Measurements from ENCODE around the gene LPCAT2. TPM values are rescaled to one million over a fixed set of nuclear protein-coding genes. Genes with fewer than 3 reads are reported as not detected.

LPCAT2 gene
- total and polyA plus RNA-seq, 8 donors: 16.0 to 30.9 (median 22.9) TPM

GRCh38 chr16:55498101-55498500, 10.8 kb upstream of the LPCAT2 start:
- intact Hi-C loops (cut with DNase I): no loop called here
- TF ChIP-seq, protein P1, sequence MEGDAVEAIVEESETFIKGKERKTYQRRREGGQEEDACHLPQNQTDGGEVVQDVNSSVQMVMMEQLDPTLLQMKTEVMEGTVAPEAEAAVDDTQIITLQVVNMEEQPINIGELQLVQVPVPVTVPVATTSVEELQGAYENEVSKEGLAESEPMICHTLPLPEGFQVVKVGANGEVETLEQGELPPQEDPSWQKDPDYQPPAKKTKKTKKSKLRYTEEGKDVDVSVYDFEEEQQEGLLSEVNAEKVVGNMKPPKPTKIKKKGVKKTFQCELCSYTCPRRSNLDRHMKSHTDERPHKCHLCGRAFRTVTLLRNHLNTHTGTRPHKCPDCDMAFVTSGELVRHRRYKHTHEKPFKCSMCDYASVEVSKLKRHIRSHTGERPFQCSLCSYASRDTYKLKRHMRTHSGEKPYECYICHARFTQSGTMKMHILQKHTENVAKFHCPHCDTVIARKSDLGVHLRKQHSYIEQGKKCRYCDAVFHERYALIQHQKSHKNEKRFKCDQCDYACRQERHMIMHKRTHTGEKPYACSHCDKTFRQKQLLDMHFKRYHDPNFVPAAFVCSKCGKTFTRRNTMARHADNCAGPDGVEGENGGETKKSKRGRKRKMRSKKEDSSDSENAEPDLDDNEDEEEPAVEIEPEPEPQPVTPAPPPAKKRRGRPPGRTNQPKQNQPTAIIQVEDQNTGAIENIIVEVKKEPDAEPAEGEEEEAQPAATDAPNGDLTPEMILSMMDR (IDR thresholded peaks at IDR 0.05): no peak
- DNase-seq (no peak), ATAC-seq (no peak)
- Histone ChIP-seq H3K4me3 (no peak overlapping the region), H3K9me3 (no peaks in the 10 kb centered on the region), H3K27ac (peak overlapping the region in 1 of 2 donors; percentile 13), H3K4me1 (peaks cover 19 to 23% of the 10 kb centered on the region in 2 donors), H3K27me3 (no peaks in the 10 kb centered on the region), H3K36me3 (no peaks in the 10 kb centered on the region)

DNA sequence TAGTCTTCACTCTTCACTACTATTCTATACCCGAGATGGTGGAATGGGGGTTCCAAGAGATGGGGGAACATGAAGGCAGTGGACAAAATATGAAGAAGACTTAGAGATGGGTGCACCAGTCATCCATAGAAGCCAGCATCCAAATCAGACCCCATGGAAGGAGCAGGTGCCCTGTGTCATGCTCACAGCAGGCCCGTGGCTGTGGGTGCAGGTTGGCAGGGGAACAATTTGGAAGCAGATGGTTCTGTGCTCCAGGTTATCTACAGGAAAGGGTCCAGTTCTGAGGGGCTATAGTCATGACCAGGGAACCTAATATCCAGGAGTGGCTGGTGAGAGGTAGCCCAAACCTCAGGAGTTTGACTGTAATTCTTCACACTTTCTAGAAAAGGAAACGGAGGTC, 9.6 kb upstream of the LPCAT2 start:
- H3K27me3 ChIP-seq: no peaks in the 10 kb centered on the region
- DNase-seq (no peak), ATAC-seq (no peak)
- TF ChIP-seq, protein P1 (IDR thresholded peaks at IDR 0.05): no peak
- no peaks in the 10 kb centered on the region for H3K9me3 ChIP-seq
- H3K36me3 ChIP-seq: no peaks in the 10 kb centered on the region
- H3K4me3 ChIP-seq: no peak overlapping the region
- intact Hi-C loops (cut with DNase I): no loop called here
- H3K4me1 ChIP-seq: peaks cover 22 to 27% of the 10 kb centered on the region in 2 donors
- peak overlapping the region in 1 of 2 donors; percentile 19 for H3K27ac ChIP-seq

GRCh38 chr16:55499951-55500529, 8.8 kb upstream of the LPCAT2 start:
- peak overlapping the region in 1 of 2 donors; percentile 19 for H3K27ac ChIP-seq
- no peaks in the 10 kb centered on the region for H3K9me3 ChIP-seq
- H3K4me1 ChIP-seq: peaks cover 20 to 27% of the 10 kb centered on the region in 2 donors
- H3K27me3 ChIP-seq: no peaks in the 10 kb centered on the region
- no peaks in the 10 kb centered on the region for H3K36me3 ChIP-seq
- no peak overlapping the region for H3K4me3 ChIP-seq
- DNase-seq: no peak
- peak; percentile 7 for ATAC-seq
- intact Hi-C loops (cut with DNase I): no loop called here
- TF ChIP-seq, protein P1 (IDR thresholded peaks at IDR 0.05): no peak

GRCh38 chr16:55500530-55501011, 8.3 kb upstream of the LPCAT2 start:
- Histone ChIP-seq H3K4me1 (peaks cover 17 to 27% of the 10 kb centered on the region in 2 donors), H3K4me3 (no peak overlapping the region), H3K27ac (peak overlapping the region in 1 of 2 donors; percentile 22), H3K9me3 (no peaks in the 10 kb centered on the region), H3K36me3 (no peaks in the 10 kb centered on the region), H3K27me3 (no peaks in the 10 kb centered on the region)
- intact Hi-C loops (cut with DNase I): no loop called here
- DNase-seq (peak in 2 of 4 donors; percentile 66 to 86), ATAC-seq (peak; percentile 14)
- TF ChIP-seq, protein P1 (IDR thresholded peaks at IDR 0.05): no peak

GRCh38 chr16:55501549-55502322, 7.1 kb upstream of the LPCAT2 start:
- H3K27ac ChIP-seq: no peak overlapping the region
- H3K9me3 ChIP-seq: no peaks in the 10 kb centered on the region
- TF ChIP-seq, protein P1 (IDR thresholded peaks at IDR 0.05): no peak
- ATAC-seq: no peak
- H3K27me3 ChIP-seq: no peaks in the 10 kb centered on the region
- H3K4me3 ChIP-seq: no peak overlapping the region
- DNase-seq: no peak
- peaks cover 17 to 27% of the 10 kb centered on the region in 2 donors for H3K4me1 ChIP-seq
- intact Hi-C loops (cut with DNase I): no loop called here
- H3K36me3 ChIP-seq: no peaks in the 10 kb centered on the region

Measured in left lung (tissue), 10 donors.